OCI-LY7 (cell line): ENCODE results near the gene GPANK1. TPM values are rescaled to one million over a fixed set of nuclear protein-coding genes. Genes with fewer than 3 reads are reported as not detected.
A peak's percentile ranks its signal among the peaks of the same experiment; 100 is the strongest.

Source experiments
- BruUV-seq: library from RNA; stranded (reverse); fragments of 400-500 nt; replicated peaks from 2 replicates; lab custom pipeline; 2021; lab: Mats Ljungman, UMichigan
- CTCF ChIA-PET: fragments of 300-600 bp; sonication (Branson Sonifier 250); formaldehyde crosslinking; loops from one replicate; lab custom pipeline; 2022; ENCODE audit warnings: antibody characterized with exemption; ENCODE audit not compliant: unreplicated experiment; lab: Charles Lee
- POLR2A ChIA-PET: fragments of 300-600 bp; sonication (Branson Sonifier 250); formaldehyde crosslinking; loops from one replicate; lab custom pipeline; 2022; ENCODE audit warnings: antibody characterized with exemption; lab: Charles Lee
- DNase-seq: peaks from one replicate; pipeline ENCODE4 v3.0.0-alpha.2; 2015; ENCODE audit warnings: low spot score
- H2AFZ ChIP-seq: fragments of 200-600 bp; sonication (generic), shearing (Covaris generic); 2 replicates; pipeline ENCODE4 v1.6.1; 2014; ENCODE audit warnings: mild to moderate bottlenecking, antibody characterized with exemption, low read length, moderate library complexity
- H3K27ac ChIP-seq: fragments of 200-600 bp; sonication (generic); 2 replicates; pipeline ENCODE4 v1.5.1; 2014; ENCODE audit warnings: mixed run types, low read depth, mild to moderate bottlenecking, moderate library complexity, low read length, inconsistent platforms; ENCODE audit not compliant: poor library complexity, severe bottlenecking
- H3K36me3 ChIP-seq: fragments of 200-600 bp; sonication (generic); 2 replicates; pipeline ENCODE4 v1.6.1; 2014; ENCODE audit warnings: mild to moderate bottlenecking, antibody characterized with exemption, low read length, moderate library complexity, mixed read lengths; ENCODE audit not compliant: insufficient read depth
- H3K4me1 ChIP-seq: fragments of 200-600 bp; sonication (generic); 2 replicates; pipeline ENCODE4 v1.5.1; 2014; ENCODE audit warnings: mild to moderate bottlenecking, low read length; ENCODE audit not compliant: insufficient read depth, poor library complexity, severe bottlenecking
- H3K4me2 ChIP-seq: fragments of 200-600 bp; sonication (generic); 2 replicates; pipeline ENCODE4 v1.6.1; 2014; ENCODE audit warnings: mild to moderate bottlenecking, low read length
- H3K4me3 ChIP-seq: fragments of 200-600 bp; sonication (generic); 2 replicates; pipeline ENCODE4 v1.5.1; 2014; ENCODE audit warnings: mild to moderate bottlenecking, low read depth, low read length; ENCODE audit not compliant: poor library complexity, severe bottlenecking
- H3K79me2 ChIP-seq: fragments of 200-600 bp; sonication (generic); 2 replicates; pipeline ENCODE4 v1.6.1; 2016; ENCODE audit warnings: low read depth, mild to moderate bottlenecking, low read length, moderate library complexity, mixed read lengths; ENCODE audit not compliant: insufficient read depth
- H3K9me2 ChIP-seq: fragments of 200-600 bp; sonication (generic); 2 replicates; pipeline ENCODE4 v1.6.1; 2016; ENCODE audit warnings: mild to moderate bottlenecking, low read length, mixed read lengths; ENCODE audit not compliant: insufficient read depth
- H3K9me3 ChIP-seq: fragments of 200-600 bp; sonication (generic); 2 replicates; pipeline ENCODE4 v1.6.1; 2014; ENCODE audit warnings: mild to moderate bottlenecking, mixed run types, low read length, mixed read lengths
- H4K20me1 ChIP-seq: fragments of 200-600 bp; sonication (generic); 2 replicates; pipeline ENCODE4 v1.6.1; 2014; ENCODE audit warnings: mild to moderate bottlenecking, antibody characterized with exemption, low read length, moderate library complexity, mixed read lengths; ENCODE audit not compliant: insufficient read depth
- CTCF ChIP-seq: fragments of 200-600 bp; sonication (generic); conservative IDR thresholded peaks from 2 replicates; pipeline ENCODE4 v1.5.1; 2014; ENCODE audit warnings: mild to moderate bottlenecking, antibody characterized with exemption, low read length, moderate library complexity, mixed read lengths
- EZH2phosphoT487 ChIP-seq: fragments of 200-600 bp; sonication (generic); IDR thresholded peaks from 2 replicates; pipeline ENCODE4 v1.6.1; 2018; ENCODE audit warnings: low read depth, borderline replicate concordance, mild to moderate bottlenecking, mixed run types, antibody characterized with exemption, low read length, moderate library complexity, mixed read lengths
- intact Hi-C: fragments of 100-400 bp; cut with micrococcal nuclease; formaldehyde crosslinking; loops from one replicate; pipeline ENCODE4 v1.10.0; 2022; ENCODE audit not compliant: unreplicated experiment
- total RNA-seq, 2 experiments: library from RNA; depleted of rRNA in 1 of 2; stranded (reverse); fragments of >200 nt in 1 of 2; shearing (Covaris generic) in 1 of 2; gene quantifications; 2 replicates each; pipeline ENCODE4 v1.2.3, GENCODE V29; 2014 to 2022

The GPANK1 gene
- total RNA-seq, 2 experiments from 2014 or later = 34.3 to 40.7 TPM

DNA sequence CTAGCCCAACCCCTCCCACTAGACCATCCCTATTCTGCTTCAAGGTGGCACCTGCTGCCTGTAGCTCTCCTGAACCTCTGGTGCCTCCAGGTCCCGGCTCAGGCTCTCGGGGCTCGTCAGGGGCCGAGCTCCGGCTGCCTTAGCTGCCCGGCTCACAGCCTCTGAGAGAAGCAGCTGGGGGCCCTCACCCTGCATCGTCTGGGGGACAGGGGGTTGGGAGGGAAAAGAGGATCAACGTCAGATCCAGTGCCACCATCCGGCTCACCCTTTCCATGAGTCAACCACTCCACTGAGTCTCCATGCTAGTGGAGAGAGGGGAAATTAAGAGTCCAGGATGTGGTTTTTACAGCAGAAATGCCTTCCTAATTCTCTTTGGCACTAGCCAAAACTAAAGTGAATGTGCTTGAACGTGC, 25.3 kb downstream of the GPANK1 start:
- no peak overlapping the region for H3K4me2 ChIP-seq
- no TSS peak for BruUV-seq
- H3K36me3 ChIP-seq = peaks cover 96% of the 10 kb centered on the region
- peaks cover 10% of the 10 kb centered on the region for H3K4me1 ChIP-seq
- TF ChIP-seq CTCF = no peak
- TF ChIP-seq EZH2phosphoT487 = no peak
- POLR2A ChIA-PET = interaction anchor here (0.6 to 1.6 kb wide), 2 partner anchors 24 to 99 kb away, joined by 3 to 4 read pairs; no protein-coding TSS in a partner anchor
- H2AFZ ChIP-seq = no peak overlapping the region
- H3K9me3 ChIP-seq = no peaks in the 10 kb centered on the region
- H3K27ac ChIP-seq = no peak overlapping the region
- H3K9me2 ChIP-seq = no peaks in the 10 kb centered on the region
- no peak for DNase-seq
- CTCF ChIA-PET = no interaction called here
- no peaks in the 10 kb centered on the region for H4K20me1 ChIP-seq
- no peaks in the 10 kb centered on the region for H3K79me2 ChIP-seq
- intact Hi-C loops = no loop called here
- H3K4me3 ChIP-seq = no peak overlapping the region

GRCh38 chr6:31639043-31639442, 25.8 kb downstream of the GPANK1 start:
- no peak overlapping the region for H3K4me3 ChIP-seq
- H3K9me2 ChIP-seq = no peaks in the 10 kb centered on the region
- ChIA-PET POLR2A (interaction anchor here (0.6 to 1.6 kb wide), 2 partner anchors 25 to 99 kb away, joined by 3 to 4 read pairs; no protein-coding TSS in a partner anchor), CTCF (no interaction called here)
- no peak overlapping the region for H2AFZ ChIP-seq
- no TSS peak for BruUV-seq
- no peak for DNase-seq
- peaks cover 96% of the 10 kb centered on the region for H3K36me3 ChIP-seq
- H3K4me1 ChIP-seq = peaks cover 10% of the 10 kb centered on the region
- H3K27ac ChIP-seq = no peak overlapping the region
- H3K79me2 ChIP-seq = no peaks in the 10 kb centered on the region
- H3K4me2 ChIP-seq = no peak overlapping the region
- H3K9me3 ChIP-seq = no peaks in the 10 kb centered on the region
- TF ChIP-seq CTCF (no peak), EZH2phosphoT487 (no peak)
- intact Hi-C loops = no loop called here
- H4K20me1 ChIP-seq = no peaks in the 10 kb centered on the region

DNA sequence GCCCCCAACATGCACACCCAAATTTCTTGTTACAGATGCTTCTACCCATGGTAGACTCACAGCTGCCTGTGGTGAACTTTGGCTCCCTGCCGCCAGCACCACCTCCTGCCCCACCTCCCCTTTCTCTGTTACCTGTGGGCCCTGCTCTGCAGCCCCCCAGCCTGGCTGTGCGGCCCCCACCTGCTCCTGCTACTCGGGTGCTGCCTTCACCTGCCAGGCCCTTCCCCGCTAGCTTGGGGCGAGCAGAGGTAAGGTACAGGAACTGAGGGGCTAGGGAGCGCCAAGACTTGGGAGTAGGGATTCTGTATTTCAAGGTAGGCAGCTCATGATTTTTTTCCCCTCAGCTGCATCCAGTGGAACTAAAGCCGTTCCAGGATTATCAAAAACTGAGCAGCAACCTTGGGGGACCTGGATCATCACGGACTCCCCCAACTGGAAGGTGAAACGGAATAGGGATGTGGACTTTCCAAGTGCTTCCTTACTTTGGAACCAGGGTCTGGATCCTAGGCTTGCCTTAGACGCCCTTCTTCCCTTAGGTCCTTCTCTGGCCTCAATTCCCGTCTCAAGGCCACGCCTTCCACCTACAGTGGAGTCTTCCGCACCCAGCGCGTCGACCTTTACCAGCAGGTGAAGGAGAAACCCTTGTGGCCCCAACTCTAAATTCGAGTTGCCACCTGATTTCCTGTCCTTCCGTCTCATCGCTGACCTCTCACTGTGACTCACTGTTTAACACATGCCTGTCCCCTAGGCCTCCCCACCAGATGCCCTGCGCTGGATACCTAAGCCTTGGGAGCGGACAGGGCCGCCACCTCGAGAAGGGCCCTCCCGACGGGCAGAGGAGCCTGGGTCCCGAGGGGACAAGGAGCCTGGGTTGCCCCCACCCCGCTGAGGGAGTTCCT, 27.9 kb downstream of the GPANK1 start:
- no peaks in the 10 kb centered on the region for H3K9me2 ChIP-seq
- no peak for DNase-seq
- TF ChIP-seq CTCF = no peak
- TF ChIP-seq EZH2phosphoT487 = no peak
- H3K36me3 ChIP-seq = peaks cover 99% of the 10 kb centered on the region
- ChIA-PET POLR2A (no interaction called here), CTCF (no interaction called here)
- peaks cover 10% of the 10 kb centered on the region for H3K4me1 ChIP-seq
- H4K20me1 ChIP-seq = no peaks in the 10 kb centered on the region
- no peak overlapping the region for H3K27ac ChIP-seq
- H3K79me2 ChIP-seq = no peaks in the 10 kb centered on the region
- no peak overlapping the region for H3K4me2 ChIP-seq
- intact Hi-C loops = no loop called here
- H2AFZ ChIP-seq = no peak overlapping the region
- no peak overlapping the region for H3K4me3 ChIP-seq
- H3K9me3 ChIP-seq = no peaks in the 10 kb centered on the region
- BruUV-seq = TSS peak; percentile 53
